ENCODE results near the gene DUOXA2.
"Not testable (repeated sequence)": the region's sequence is repeated elsewhere in the genome, so short reads cannot be mapped to it uniquely, and the experiment has no call there.

DUOXA2 gene

DNA sequence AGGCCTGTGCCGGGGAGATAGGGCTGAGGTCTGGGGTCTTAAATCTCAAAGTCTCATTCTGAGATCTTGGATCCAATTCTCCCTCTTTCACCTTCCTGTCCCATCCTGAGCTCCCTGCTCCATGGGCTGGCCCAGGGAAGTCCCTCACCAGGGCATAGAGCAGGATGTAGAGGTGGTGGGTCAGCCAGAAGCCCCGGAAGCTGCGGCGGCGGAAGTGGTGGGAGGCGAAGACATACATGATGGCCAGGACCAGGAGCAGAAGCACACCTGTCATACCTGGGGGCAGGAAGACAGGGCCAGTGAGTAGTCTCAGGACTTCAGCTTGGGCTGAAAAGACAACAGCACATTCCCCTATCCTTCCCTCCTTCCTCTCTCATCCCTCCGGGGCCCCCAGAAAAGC lies 16.7 kb upstream of the DUOXA2 start:
- no peak for DNase-seq

DNA sequence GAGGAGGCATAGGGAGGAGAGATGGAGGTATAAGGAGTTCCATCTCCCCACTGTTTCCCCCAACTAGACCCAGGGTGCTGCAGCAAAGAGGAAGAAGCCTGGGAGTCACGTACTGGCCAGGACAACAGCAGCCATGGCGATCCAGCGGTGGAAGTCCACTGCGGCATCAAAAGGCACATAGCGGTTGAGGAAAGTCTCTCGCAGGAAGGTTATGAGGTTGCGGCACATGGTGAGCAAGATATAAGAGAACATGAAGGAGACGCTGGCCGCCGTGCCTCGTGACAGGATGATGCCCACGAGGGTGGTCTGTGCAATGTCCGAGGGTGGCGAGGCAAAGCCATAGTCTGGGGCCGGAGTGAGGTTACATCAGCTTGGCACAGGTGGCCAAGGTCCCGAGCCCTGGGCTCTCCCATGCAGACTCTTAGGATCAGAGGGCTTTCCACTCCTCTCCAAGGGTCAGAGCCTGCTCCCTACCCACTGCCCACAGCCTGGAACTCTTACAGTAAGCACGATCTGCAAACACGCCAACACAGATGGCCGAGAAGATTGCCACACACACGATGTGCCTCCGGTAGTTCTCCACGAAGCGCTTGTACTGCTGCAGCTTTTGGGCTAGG lies 14.5 kb upstream of the DUOXA2 start:
- DNase-seq: no peak

DNA sequence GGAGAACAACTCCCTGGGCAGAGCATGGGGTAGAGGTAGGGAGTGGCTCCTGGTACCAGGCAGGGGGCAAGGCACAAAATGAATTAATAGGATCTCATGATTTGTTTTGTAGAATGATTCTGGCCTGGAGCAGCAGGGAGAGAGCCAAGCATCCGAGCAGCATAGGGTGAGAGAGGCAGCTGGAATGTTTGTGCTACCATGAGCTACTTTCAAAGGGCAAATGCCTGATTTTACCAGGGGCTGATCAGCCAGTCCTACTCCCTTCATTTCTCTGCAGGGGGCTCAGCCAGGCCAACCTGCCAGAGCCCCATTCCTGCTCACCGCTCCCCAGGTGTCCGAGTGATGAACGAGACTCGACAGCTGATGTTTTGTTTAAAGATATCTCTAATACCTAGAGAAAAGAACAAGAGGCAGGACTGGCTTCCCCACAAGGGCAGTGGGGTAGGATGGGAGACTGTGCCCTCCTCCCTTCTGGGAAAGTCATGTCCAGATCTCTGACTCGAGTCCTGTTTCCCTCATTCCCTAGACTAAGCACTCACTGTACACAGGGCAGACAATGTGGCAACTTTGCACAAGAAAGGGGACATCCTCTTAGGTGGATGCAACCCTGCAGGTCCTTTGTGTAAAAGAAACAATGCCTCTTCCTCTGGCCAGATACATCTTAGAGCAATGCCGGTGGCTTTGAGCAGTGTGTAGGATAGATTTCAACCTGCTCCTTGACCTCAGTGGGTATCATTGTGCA lies 13.1 kb upstream of the DUOXA2 start:
- DNase-seq: no peak

GRCh38 chr15:45101749-45102148 lies 12.4 kb upstream of the DUOXA2 start:
- no peak for DNase-seq

- no peak for DNase-seq
Measured at GRCh38 chr15:45102226-45102625, 11.9 kb upstream of the DUOXA2 start.

DNA sequence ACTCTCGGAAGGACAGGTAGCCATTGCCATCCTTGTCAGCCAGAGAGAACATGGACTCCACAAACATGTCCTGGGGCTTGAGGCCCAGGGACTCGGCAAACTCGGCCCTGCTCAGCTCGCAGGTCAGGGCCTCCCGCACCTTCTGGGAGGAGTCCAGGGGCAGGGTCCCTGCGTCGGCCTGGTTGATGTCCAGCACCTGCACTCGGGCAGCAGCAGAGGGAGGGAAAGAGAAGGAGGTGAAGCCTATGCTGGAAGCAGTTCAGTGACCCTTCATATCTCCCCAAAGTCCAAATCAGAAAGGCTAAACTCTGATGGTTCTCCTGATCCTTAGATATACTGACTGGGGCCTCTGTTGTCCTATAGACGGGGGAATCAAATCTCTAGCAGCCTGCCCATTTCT lies 10.0 kb upstream of the DUOXA2 start:
- not testable (repeated sequence) for DNase-seq

DNA sequence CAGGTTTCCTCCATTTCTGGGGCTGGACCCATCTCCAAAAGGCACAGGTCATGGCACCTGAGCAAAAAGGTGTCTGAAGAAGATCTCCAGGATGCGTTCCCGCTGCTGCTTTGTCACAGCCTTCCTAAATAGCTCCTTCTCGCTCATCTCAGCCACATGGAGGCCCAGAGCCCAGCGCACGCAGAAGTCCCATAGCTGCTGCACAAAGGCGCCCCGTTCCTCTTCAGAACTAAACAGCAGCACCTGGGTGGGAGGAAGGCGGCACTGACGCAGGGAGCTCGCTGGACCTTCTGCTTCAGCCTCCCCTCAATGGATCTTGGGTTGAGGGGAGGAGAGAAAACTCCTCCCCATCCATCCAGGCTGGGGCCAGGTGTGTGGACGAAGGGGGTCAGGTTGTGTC lies 8.5 kb upstream of the DUOXA2 start:
- no peak for DNase-seq

DNA sequence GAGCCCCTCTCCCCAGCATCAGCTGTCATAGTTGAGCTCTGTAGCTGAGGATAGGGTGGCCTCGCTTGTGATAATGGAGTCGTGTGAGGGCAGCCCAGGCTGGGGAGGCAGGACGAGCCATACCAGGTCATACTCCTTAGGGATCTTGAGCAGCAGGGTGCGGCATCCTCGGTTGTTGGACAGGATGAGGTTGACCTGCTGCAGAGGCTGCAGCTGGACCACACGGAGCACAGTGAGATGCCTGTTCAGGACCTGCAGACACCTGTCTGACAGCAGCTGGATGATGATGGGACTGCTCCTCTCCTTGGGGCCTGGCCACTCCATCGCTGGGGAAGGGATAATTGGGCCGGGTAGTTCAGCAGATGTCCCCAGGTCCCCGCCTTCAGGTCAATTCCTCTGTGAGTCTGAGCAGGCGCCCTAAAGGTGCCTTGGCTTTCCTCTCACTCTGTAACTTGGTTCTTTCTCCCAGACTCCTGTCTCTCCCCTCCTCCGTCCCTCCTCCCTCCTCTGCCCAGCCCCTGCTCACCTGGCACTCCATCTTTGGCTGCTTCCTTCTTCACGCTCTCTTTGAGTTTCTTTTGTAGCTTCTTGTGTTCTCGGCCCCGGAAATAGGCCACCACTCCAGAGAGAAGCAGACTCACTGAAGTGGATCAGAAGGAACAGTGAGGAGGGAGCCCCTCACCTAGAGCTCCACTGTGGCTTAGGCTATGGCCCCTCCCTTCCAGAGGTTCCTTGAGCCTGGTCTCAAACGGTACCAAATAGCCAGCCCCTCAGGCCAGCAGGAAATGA lies 7.9 kb upstream of the DUOXA2 start:
- DNase-seq: no peak

DNA sequence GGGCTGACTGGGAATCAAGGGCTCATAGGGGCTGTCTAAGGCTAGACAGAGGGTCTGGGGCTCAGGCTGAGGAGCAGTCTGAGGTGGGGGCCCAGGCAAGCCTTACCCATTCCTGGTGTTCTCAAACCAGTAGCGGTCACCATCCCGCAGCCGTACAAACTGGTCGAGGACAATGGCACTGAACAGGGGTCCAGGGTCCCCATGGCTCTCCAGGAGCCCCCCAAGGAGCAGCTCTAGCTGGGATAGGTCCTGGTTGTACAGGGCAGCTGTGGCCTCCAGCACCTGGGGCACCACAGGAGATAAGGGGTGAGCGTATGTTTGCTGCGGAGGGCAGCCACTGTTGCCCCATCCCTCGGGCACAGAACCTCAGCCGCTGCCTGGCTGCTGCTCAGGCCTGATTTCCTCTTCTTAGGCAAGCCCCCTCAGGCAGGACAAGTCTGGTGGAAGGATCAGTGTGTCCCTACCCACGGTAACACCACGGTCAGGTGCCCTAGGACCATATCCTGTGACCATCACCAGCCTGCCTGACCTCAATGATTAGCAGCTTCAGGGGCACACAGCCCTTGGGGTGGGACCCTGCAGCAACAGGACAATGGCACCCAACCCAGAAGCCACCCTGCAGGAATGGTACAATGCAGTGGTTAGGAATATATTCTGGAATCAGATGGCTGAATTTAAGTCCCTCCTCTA lies 6.0 kb upstream of the DUOXA2 start:
- DNase-seq: no peak

DNA sequence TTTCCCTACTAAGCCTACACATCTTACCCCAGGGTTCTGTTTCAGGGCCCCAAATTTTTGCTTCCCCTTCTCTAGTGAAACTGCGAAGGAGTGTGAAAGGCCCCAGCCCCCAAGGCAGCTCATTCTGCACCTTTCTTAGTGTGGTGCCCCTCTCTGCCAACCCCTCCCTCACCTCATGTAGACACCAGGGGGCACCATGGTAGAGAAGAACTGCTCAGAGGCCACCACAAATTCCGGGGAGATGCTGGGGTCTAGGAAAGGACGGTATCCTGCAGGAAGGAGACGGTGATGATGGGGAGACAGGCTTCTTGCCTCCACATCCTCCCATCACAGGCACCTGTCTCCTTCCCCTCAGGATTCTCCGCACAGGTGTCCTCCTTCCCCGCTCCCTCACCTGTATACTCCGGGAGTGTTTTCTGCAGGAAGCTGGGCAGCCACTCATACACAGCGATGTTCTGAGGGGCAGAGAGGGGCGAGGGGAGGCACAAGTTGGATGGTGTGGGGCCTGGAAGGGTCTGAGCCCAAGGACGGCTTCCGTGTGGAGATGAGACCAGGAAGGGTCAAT lies 3.8 kb upstream of the DUOXA2 start:
- DNase-seq: no peak

DNA sequence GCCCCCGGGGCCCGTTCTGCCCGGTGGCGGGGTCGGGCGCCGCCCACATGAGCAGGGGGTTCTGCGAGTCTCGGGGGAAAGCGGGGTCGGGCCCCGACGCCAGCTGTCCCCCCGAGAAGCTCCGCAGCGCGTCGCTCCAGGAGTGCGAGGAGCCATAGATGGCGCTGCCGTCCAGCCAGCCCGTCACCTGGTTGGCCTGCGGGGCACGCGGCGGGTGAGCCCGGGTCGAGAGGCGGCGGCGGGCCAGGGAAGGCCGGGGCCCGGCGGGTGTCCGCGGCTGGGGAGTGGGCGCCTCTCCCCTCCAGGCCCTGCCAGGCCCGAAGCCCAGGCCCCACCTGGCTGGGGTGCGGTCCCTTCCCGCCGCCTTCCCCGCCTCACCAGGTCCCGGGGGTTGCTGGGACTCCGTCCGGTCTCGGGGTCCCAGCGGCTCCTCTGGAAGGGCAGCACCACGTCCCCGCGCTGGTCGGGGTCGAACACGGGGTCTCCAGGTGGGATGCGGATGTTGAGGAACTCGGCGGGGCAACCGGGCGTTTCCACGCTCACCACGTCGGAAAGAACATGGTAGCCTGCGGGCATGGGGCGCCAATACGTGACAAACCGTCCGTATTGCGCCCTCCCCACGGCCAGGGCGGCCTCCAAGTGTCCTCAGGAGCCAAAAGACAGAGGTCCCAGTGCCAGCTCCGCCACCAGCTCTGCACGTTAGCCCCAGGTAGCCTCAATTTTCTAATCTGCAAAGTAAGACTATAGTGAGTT lies 2.6 kb upstream of the DUOXA2 start:
- no peak for DNase-seq

GRCh38 chr15:45112143-45112590 lies 2.0 kb upstream of the DUOXA2 start:
- DNase-seq: no peak

DNA sequence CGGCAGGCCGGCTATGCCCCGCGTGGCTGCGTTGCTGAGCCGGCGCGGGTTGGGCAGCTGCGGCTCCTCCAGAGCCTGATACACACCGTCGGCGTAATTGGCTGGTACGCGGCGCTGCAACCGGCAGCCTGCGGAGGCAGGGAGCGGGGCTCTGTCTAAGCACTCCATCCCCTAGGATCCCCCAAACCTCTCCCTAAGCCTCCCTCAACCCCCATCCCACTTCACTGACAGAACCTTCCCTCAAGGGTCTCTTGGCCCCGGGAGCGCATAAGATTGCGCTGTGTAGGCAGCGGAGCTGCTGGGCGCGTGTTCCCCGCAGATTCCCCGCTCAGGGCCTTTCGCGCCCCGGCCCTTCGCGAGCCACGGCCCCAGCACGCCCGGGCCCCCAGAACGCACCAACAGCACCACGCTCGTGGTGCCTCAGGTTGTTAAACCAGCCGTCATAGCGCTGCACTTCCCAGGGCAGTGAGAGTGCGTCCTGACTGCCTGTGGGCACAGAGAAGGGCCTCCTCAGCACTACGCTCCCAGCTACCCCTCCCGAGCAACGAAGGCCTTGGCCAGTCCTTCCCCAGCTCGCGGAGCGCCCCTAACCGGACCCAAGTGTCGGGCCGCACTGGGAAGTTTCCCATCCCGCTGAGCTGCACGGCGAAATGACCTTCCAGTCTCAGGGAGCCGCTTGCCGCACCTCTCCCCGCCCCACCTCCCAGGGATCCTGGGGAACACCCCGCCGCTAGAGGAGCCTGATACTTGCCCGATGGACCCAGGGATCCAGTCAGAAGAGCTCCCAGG lies 1.3 kb upstream of the DUOXA2 start:
- no peak for DNase-seq

- no peak for DNase-seq
Measured at GRCh38 chr15:45113380-45113990, 641 bp upstream of the DUOXA2 start.

GRCh38 chr15:45114751-45115085 lies 592 bp downstream of the DUOXA2 start:
- DNase-seq: no peak

DNA sequence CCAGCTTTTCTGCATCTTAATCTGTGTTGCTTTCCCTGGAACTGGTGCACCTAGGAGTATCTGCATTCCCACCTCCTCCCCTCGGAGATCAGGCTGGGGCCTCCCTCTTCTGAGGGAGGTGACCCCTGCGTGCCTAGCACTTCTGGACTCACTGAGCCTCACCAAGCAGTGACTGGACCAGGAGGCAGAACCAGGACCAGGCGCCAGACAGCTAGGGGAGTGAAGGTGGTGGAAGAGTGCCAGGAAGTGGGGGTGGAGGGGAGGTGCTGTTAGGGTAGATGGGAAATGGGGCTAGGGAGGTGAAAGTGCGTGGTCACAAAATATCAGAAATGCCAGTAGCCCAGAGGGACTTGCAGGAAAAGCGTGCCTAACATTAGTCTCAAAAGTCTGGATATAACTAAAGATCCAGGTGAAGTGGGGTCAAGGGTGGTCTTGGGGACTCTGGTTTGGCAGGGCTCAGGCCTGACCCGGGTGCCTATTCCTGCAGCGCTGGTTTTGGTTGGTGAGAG lies 1.2 kb downstream of the DUOXA2 start:
- DNase-seq: no peak

DNA sequence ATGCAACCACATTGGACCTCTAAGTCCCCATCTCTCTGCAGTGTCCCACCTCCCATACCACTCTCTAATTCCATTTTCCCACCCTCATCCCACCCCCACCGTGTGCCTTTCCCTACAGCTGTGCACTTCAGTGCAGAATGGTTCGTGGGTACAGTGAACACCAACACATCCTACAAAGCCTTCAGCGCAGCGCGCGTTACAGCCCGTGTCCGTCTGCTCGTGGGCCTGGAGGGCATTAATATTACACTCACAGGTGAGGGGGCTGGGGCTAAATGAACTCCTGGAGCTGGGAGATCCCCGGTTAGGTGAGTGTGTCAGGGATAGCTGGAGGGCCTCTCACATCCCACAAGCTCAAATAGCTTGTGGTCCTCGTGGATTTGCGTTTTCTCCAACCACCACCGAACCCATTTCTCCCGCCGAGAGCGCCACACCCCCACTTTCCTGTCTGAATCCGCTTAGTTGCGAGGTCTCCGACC lies 1.9 kb downstream of the DUOXA2 start:
- DNase-seq: no peak

DNA sequence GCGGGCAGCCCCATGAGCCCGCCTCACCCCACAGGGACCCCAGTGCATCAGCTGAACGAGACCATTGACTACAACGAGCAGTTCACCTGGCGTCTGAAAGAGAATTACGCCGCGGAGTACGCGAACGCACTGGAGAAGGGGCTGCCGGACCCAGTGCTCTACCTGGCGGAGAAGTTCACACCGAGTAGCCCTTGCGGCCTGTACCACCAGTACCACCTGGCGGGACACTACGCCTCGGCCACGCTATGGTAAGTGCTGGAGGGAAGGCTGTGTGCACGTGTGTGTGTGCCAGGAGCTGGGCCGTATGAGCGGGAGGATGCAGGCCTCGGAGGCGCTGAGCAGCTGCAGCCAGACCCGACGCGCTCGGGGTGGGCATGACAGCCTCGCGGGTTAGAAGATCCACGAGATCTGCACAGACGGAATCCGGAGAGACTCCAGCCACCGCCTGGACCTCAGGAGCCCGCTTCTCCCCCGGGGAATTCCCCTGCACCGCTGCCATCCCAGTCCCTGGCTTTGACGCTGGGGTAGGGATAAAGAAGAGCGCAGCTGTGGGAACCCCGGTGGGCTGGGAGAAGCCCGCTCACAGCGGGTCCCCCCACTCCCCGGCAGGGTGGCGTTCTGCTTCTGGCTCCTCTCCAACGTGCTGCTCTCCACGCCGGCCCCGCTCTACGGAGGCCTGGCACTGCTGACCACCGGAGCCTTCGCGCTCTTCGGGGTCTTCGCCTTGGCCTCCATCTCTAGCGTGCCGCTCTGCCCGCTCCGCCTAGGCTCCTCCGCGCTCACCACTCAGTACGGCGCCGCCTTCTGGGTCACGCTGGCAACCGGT lies 2.6 kb downstream of the DUOXA2 start:
- no peak for DNase-seq

DNA sequence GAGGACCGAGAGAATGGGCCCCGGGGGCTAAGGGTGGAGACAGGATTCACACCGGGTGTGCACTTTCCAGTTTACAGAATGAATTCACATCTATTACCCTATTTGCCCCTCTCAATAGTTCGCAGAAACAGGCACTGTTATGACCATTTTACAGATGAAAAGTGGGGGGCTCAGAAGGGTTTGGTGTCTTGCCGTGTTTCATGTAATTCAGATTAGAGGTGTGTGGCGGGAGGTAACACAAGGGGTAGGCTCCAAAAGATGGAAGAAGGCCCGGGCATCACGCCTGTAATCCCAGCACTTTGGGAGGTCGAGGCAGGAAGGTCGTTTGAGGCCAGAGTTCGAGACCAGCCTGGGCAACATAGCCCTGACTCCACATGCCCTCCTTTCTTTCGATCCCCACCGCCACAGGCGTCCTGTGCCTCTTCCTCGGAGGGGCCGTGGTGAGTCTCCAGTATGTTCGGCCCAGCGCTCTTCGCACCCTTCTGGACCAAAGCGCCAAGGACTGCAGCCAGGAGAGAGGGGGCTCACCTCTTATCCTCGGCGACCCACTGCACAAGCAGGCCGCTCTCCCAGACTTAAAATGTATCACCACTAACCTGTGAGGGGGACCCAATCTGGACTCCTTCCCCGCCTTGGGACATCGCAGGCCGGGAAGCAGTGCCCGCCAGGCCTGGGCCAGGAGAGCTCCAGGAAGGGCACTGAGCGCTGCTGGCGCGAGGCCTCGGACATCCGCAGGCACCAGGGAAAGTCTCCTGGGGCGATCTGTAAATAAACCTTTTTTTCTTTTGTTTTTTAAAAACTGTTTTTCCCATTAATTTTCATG lies 3.4 kb downstream of the DUOXA2 start:
- DNase-seq: no peak

All from stimulated activated CD4-positive, alpha-beta T cell treated with anti-CD3 and anti-CD28 coated beads, Interleukin-2, amount 100 ng/mL, for 48 hours (primary cell).